GM21447 (cell line): ENCODE results near the gene PRKCA.
"Not testable (repeated sequence)": the region's sequence is repeated elsewhere in the genome, so short reads cannot be mapped to it uniquely, and the experiment has no call there.

Source experiments
- ATAC-seq: cut with Tn5 transposase; IDR thresholded peaks from one replicate; pipeline ENCODE4 v1.9.1; 2021; ENCODE audit not compliant: unreplicated experiment

PRKCA gene

DNA sequence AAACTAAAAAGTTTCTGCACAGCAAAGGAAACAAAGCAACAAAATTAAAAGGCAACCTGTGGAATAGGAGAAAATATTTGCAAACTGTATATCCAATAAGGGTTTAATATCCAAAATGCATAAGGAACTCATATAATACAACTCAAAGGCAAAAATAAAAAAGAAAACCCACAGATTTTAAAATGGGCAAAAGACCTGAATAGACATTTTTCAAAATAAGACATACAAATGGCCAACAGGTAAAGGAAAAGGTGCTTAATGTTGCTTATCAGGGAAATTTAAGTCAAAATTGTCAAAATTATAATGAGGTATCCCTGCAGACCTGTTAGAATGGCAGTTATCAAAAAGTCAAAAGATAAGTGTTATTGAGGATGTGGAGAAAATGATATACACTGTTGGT is 399.0 kb downstream of the PRKCA start:
- ATAC-seq: no peak

GRCh38 chr17:66702106-66702936 is 399.9 kb downstream of the PRKCA start:
- no peak for ATAC-seq

GRCh38 chr17:66704858-66705520 is 402.6 kb downstream of the PRKCA start:
- ATAC-seq: peak; percentile 5

GRCh38 chr17:66706851-66707450 is 404.5 kb downstream of the PRKCA start:
- ATAC-seq: no peak

- no peak for ATAC-seq
These were observed 409.0 kb downstream of the PRKCA start for GRCh38 chr17:66711401-66711800.

- ATAC-seq: no peak
These were observed 409.5 kb downstream of the PRKCA start for GRCh38 chr17:66711881-66712321.

- no peak for ATAC-seq
These were observed 410.0 kb downstream of the PRKCA start for GRCh38 chr17:66712453-66712852.

GRCh38 chr17:66713021-66713532 is 410.7 kb downstream of the PRKCA start:
- not testable (repeated sequence) for ATAC-seq

DNA sequence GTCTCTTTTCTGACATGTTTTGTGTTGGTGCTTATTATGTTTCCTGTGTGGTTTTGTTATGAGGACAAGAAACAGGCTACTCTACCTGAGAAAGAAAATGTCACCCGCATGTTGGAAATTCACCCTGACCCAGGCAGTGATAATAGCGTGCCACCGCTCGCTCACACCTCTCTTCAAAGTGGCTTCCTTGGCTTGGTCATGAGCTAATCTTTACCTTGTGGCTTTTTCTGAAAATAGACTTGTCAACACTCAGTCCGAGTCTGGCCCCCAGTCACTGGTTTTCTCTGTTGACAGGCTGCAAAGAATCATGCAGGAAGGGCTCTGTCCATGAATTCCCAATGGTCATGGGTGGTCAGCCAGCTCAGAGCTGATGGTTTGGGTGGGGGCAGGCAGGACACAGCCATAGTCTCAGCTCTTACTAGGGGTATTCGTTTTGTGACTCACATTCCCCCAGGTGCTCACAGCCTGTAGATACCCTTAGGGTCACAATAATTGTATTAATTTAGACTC is 411.2 kb downstream of the PRKCA start:
- ATAC-seq: peak; percentile 53

GRCh38 chr17:66714046-66715023 is 411.9 kb downstream of the PRKCA start:
- no peak for ATAC-seq

DNA sequence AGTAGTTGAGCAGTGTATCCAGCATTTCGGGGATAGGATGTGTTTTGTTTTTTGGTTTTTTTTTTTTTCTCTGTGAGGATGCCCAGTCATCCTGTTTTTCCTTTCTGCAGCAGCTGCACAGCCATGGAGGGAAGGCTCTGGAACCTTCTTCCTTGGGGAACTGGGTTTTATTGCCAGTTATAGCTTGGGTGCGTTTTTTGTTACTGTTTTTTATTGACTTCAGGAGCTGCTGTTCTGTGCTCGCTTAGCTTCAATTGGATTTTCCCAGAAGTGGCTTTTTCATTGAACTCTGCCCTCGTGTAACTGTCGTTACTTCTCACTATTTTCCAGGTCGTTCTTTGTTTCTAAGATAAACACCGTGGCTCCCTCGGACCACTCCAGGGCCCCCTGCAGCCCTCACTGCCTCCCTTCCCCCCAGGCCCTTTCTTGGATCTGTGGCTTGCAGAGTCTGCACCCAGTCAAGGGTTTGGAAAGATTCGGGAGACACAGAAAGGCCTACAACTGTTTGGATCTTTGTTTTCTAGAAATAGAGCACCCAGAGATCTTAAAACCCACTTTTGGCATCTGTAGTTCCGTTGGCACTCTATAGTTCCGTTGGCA is 412.8 kb downstream of the PRKCA start:
- no peak for ATAC-seq

DNA sequence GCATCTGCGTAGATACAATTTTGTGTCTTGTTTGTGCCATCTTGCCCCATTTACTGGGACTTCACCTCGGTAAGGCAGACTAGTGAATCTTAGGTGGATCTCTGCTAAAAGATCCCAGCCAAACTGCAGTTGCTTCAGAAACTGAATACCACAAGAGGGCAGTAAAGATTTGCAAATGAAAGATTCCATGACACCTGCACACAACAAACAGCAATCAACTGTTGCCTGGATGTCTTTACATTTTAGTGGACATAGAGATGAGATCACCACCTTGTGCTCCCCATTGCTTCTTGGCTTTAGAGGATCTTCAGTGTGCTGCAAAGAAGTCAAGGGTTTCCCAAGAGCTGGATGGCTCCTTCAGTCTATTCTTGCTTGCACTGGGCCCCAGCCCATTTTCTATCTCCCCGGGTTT is 413.3 kb downstream of the PRKCA start:
- ATAC-seq: no peak

DNA sequence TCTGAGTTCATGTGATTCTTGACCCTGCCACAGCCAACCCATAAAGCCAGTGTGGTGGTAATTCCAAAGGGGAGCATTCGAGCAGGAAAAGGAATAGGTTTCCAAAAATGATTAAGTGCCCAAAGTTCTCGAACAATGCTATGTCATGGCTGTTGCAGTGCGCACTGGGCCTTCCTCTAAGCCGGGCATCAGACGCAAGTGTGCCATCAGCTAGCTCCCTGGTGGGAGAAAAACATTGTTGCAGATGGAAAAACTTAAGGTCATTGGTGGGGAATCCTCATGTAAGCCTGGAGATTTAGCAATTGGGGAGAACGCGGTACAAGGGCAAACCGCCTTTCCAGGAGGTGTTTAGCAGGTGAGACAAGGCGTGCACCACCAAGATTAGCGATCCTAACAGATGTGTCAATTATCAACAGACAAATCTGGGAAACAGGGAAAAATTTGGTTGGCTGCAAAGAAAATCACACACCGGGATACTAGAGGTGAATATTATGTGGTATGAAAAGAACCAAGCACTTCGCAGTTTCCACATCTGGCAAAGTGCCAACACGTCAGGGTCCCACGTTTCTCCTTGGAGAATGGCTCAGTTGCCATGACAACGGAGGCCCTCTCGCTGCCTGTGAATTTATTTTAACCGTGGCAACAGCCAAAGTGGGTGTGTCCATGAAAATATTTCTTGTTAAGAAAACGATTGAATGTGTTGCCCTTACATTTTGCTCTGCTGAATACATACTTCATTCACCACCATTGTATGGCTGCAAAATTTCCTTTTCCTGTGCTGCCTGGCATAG is 414.0 kb downstream of the PRKCA start:
- no peak for ATAC-seq

- peak; percentile 63 for ATAC-seq
These were observed 415.2 kb downstream of the PRKCA start for GRCh38 chr17:66717641-66718058.

- no peak for ATAC-seq
These were observed 417.6 kb downstream of the PRKCA start for GRCh38 chr17:66720027-66720426.

- ATAC-seq: no peak
These were observed 418.2 kb downstream of the PRKCA start for GRCh38 chr17:66720567-66720966.

DNA sequence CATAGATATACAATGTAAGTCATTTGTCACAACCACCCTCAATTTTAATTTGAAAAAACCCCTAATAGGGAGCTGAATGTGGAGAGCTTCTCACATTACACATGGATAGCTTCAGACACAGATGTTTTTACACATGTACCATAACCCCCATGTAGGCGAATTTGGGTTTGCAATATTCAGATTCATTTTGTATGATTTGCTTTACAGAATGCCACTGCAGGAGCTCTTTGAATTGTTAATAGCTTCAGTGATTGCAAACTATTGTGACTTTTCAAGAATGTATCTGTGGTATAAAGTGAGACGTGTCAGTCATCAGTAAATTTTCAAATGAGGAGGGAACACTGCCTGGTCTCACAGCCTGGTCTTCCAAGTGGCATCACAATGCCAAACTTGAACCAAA is 419.9 kb downstream of the PRKCA start:
- no peak for ATAC-seq

DNA sequence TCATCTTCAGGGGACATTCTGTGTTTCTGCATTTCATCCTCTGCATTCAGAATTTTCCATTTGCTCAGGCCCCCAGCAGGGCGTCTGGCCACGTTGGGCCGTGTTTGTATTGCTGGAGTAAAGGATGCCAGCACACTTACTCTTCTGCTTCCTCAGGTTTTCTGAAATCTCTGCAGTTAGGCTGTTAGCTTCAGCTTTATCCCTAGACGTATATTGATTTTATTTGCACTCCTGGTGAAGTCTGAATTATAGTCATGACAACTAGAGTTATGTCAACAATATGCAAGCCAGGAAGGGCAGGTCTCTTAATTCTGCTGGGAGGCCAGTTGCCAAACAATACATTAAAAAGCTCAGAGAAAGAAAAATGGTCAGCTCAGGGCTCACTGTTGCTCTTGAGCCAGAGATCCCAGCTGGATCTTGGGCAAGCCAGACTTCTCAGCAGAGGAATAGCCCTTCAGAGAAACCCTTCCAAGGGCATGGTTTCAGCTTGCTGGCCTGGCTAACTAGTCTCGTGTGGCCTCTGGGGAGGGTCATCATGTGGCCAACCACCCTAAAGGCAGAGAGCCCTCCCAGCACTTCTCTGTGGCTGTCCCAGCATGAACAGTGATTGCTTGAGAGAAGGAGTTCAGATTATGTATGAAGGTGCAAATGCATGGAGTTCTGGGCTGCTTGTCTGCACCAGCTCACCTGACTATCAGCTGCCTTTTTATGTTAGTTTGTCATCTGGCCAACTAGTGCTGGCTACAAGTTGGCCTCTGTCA is 422.3 kb downstream of the PRKCA start:
- no peak for ATAC-seq
